K562 (cell line): Measurements from ENCODE around the gene SAMM50. TPM values are rescaled to one million over a fixed set of nuclear protein-coding genes. Genes with fewer than 3 reads are reported as not detected.

ENCODE experiments used
- BCLAF1 ChIP-seq, 2 experiments: fragments of 450-650 bp in 1 of 2; IDR thresholded peaks; 2 replicates each; pipeline ENCODE4 v1.6.1; 2011 to 2017; ENCODE audit warnings: low read depth in 2 of 2, antibody characterized with exemption in 1 of 2, borderline replicate concordance in 1 of 2, low read length in 1 of 2, mild to moderate bottlenecking in 1 of 2, mixed read lengths in 1 of 2; ENCODE audit not compliant: control insufficient read depth in 1 of 2
- FOXA3 ChIP-seq, 2 experiments: fragments of 450-650 bp in 1 of 2; sonication (generic) in 1 of 2; formaldehyde crosslinking; IDR thresholded peaks in 1 of 2; conservative IDR thresholded peaks in 1 of 2; 2 replicates each; pipeline versions ENCODE4 v1.4.0 to v1.8.0; 2020 to 2022; ENCODE audit warnings: mild to moderate bottlenecking in 2 of 2, missing genetic modification reagents in 1 of 2
- HNRNPL ChIP-seq: fragments of 200-400 bp; formaldehyde crosslinking; IDR thresholded peaks from 2 replicates; pipeline ENCODE4 v1.6.1; 2017; ENCODE audit warnings: low read depth, mild to moderate bottlenecking, low read length
- MAFF ChIP-seq: IDR thresholded peaks from 2 replicates; pipeline ENCODE4 v1.6.1; 2012; ENCODE audit warnings: low read length, improper control_type of control experiment
- NFRKB ChIP-seq: fragments of 450-650 bp; IDR thresholded peaks from 2 replicates; pipeline ENCODE4 v1.6.1; 2016; ENCODE audit warnings: low read depth
- REST ChIP-seq, 2 experiments: fragments of 450-650 bp; formaldehyde crosslinking in 1 of 2; IDR thresholded peaks; 2 replicates each; pipeline versions ENCODE4 v1.4.0 to v1.6.1; 2014 to 2020; ENCODE audit warnings: mild to moderate bottlenecking in 2 of 2, borderline replicate concordance in 1 of 2, low read depth in 1 of 2
- SRF ChIP-seq, 2 experiments: fragments of 250-450, 450-650 bp in 1 of 2; sonication (Bioruptor Pico) in 1 of 2; sonication (generic) in 1 of 2; formaldehyde crosslinking; IDR thresholded peaks; 2 replicates each; pipeline versions ENCODE4 v1.5.0 to v1.5.1; 2020 to 2022; ENCODE audit warnings: mild to moderate bottlenecking in 1 of 2, missing genetic modification reagents in 1 of 2
- TCF7 ChIP-seq: sonication (generic); IDR thresholded peaks from 2 replicates; pipeline ENCODE4 v1.6.1; 2016; ENCODE audit warnings: antibody characterized with exemption, borderline replicate concordance
- ZEB2 ChIP-seq: fragments of 450-650 bp; IDR thresholded peaks from 2 replicates; pipeline ENCODE4 v1.6.1; 2016
- ZNF3 ChIP-seq: fragments of 250-450 bp; sonication (Bioruptor Pico); IDR thresholded peaks from 2 replicates; pipeline ENCODE4 v1.5.0; 2021; ENCODE audit warnings: mild to moderate bottlenecking, moderate library complexity
- ZNF778 ChIP-seq: fragments of 450-650 bp; formaldehyde crosslinking; IDR thresholded peaks from 2 replicates; pipeline ENCODE4 v1.4.0; 2020; ENCODE audit warnings: mild to moderate bottlenecking, moderate library complexity
- polyA plus RNA-seq, 8 experiments: library from polyadenylated mRNA; depleted of rRNA in 4 of 8; stranded (reverse) in 5 of 8; unstranded in 3 of 8; fragments of >200 nt; fragmentation: Nextera tagmentation in 2 of 8; fragmentation: Illumina TruSeq in 1 of 8; extraction: Ambion mirVana in 2 of 8; extraction: Trizol in 1 of 8; gene quantifications; 2 replicates each; pipeline versions ENCODE4 v1.2.1 to v1.2.3, GENCODE V29; 2011 to 2014; ENCODE audit warnings: inconsistent platforms in 1 of 8, missing spikeins in 1 of 8
- total RNA-seq, 7 experiments: library from RNA; depleted of rRNA in 6 of 7; stranded (reverse); fragments of >200 nt in 6 of 7; fragmentation: Illumina TruSeq in 2 of 7; extraction: Trizol in 2 of 7; gene quantifications; 2 replicates each; pipeline versions ENCODE4 v1.2.1 to v1.2.3, GENCODE V29; 2011 to 2021; ENCODE audit warnings: low replicate concordance in 1 of 7
- TF ChIP-seq, protein P1 (sequence below): fragments of 250-450 bp; sonication (Bioruptor Pico); IDR thresholded peaks from 2 replicates; pipeline ENCODE4 v1.8.0; 2021; ENCODE audit warnings: moderate library complexity, mild to moderate bottlenecking, inconsistent platforms
- TF ChIP-seq, protein P2 (sequence below): fragments of 200-800 bp; sonication (Bioruptor generic); IDR thresholded peaks from 2 replicates; pipeline ENCODE4 v1.6.1; 2017; ENCODE audit warnings: missing genetic modification characterization, missing compliant biosample characterization

The SAMM50 gene
- total and polyA plus RNA-seq, 9 of the 15 experiments (the other 6 are each of a cell fraction or from before 2014, with no cell fraction given) = 14.6 to 49.3 (median 38.1) TPM

DNA sequence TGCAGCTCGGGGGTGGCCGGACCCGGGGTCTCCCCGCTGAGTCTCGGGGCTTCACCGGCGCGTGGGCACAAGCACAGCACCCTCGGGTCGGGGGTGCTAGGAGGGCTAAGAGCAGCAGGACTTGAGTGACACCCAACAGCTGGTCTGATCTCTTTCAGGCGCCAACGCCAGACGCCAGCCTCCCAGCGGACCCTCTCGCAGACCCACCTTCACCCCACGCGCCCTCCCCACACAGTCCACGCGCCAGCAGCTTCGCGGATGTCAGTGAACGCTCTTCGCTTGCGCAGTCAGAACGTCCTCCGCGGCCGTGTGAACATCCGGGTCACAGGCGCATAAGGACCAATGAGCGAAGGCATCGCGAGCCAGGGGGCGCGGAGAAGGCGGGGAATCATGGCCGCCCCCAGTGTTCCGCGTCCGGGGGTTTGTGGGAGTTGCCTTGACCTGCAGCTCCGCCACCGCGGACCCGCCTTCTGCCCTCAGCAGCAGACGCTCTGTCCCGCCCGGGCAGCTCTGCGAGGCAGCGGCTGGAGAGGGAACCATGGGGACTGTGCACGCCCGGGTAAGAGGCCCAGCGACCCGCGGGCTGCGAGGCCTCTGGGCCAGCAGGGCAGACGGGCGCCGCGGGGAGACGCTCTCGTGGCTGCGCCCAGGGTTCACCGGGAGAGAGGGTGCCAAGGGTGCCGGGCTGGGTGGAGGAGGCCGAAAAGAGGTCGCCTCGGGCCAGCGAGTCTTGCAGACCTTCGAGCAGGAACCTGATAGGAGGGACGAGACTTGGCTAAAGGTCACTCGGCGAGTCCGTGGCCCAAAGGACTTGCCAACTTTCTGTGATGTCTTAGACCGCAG, at the start of gene SAMM50 (continued):
- no peak for TF ChIP-seq REST (IDR thresholded peaks at IDR 0.05; ENCODE audit: borderline replicate concordance)
- no peak for TF ChIP-seq REST (CRISPR knock-in tag; IDR thresholded peaks at IDR 0.05; ENCODE audit: low read depth)
- no peak for TF ChIP-seq ZNF778
- TF ChIP-seq, protein P1, sequence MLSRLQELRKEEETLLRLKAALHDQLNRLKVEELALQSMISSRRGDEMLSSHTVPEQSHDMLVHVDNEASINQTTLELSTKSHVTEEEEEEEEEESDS (CRISPR knock-in tag) = no peak
- TF ChIP-seq, protein P2, sequence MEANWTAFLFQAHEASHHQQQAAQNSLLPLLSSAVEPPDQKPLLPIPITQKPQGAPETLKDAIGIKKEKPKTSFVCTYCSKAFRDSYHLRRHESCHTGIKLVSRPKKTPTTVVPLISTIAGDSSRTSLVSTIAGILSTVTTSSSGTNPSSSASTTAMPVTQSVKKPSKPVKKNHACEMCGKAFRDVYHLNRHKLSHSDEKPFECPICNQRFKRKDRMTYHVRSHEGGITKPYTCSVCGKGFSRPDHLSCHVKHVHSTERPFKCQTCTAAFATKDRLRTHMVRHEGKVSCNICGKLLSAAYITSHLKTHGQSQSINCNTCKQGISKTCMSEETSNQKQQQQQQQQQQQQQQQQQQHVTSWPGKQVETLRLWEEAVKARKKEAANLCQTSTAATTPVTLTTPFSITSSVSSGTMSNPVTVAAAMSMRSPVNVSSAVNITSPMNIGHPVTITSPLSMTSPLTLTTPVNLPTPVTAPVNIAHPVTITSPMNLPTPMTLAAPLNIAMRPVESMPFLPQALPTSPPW (CRISPR knock-in tag) = peak; percentile 59
- TF ChIP-seq SRF (CRISPR knock-in tag; IDR thresholded peaks at IDR 0.05) = no peak
- peak; percentile 61; the same call in 1 of the 2 replicates for TF ChIP-seq HNRNPL
- no peak for TF ChIP-seq TCF7
- TF ChIP-seq BCLAF1 (IDR thresholded peaks at IDR 0.05; ENCODE audit: borderline replicate concordance in 1 of 2, control insufficient read depth in 1 of 2, low read depth in 2 of 2, low read length in 1 of 2) = no peak
- no peak for TF ChIP-seq ZEB2
- TF ChIP-seq NFRKB = peak; percentile 61; the same call in 1 of the 2 replicates
- TF ChIP-seq MAFF = no peak
- TF ChIP-seq FOXA3 (CRISPR knock-in tag; conservative IDR thresholded peaks at IDR 0.05 in 1 of 2, IDR thresholded peaks at IDR 0.05 in 1 of 2) = 0 out of 4 replicates have a peak, but pooled peaks of 1 of the 2 experiments have one; percentile 18
- no peak for TF ChIP-seq ZNF3
